ENCODE data around the gene CLK2. TPM values are rescaled to one million over a fixed set of nuclear protein-coding genes. Genes with fewer than 3 reads are reported as not detected.
A peak's percentile ranks its signal among the peaks of the same experiment; 100 is the strongest.

The CLK2 gene
- total RNA-seq, 1 experiment from 2014 or later = 72.6 TPM

DNA sequence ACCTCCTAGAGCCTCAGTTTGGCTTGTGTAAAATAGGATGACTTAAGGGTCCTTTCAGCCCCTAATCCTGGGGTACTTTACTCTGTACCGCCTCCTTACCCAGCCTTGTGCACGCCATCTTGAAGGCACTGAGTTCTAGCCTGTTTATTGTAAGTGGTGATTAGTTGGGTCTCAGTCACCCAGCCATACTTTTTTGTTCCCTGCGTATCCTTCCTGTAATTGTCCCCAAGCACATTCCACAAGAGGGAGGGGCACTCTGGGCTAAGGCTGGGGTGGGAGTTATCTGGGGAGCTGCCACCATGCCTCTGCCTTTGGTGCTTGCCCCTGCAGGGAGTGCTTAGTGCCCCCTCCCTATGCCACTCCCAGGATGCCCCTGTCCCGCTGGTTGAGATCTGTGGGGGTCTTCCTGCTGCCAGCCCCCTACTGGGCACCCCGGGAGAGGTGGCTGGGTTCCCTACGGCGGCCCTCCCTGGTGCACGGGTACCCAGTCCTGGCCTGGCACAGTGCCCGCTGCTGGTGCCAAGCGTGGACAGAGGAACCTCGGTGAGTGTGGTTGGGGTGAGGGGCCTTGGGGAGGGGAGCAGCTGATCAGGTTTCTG, 36.2 kb upstream of the CLK2 start:
- intact Hi-C loops (cut with micrococcal nuclease) = loop anchor here (5.0 kb wide), 1 partner anchor 57 kb away; no protein-coding TSS in a partner anchor
- H3K9me2 ChIP-seq (ENCODE audit: insufficient read depth) = no peaks in the 10 kb centered on the region
- BruUV-seq (replicated peaks) = no TSS peak
- peaks cover 8 to 26% of the 10 kb centered on the region in 2 experiments; a peak in 3 of 4 replicates for H3K4me1 ChIP-seq (ENCODE audit: control insufficient read depth in 1 of 2, insufficient read depth in 2 of 2, low read length in 2 of 2)
- H3K9me3 ChIP-seq (ENCODE audit: control insufficient read depth in 1 of 2, insufficient read depth in 1 of 2, low read depth in 1 of 2, low read length in 2 of 2) = no peaks in the 10 kb centered on the region
- H3K9ac ChIP-seq (ENCODE audit: low read length) = peak overlapping the region; percentile 96
- H3K27ac ChIP-seq (ENCODE audit: low read depth, low read length) = peak overlapping the region; percentile 88
- TF ChIP-seq EZH2phosphoT487 (IDR thresholded peaks at IDR 0.05; ENCODE audit: borderline replicate concordance) = no peak
- TF ChIP-seq SIN3A (IDR thresholded peaks at IDR 0.05; ENCODE audit: low read depth) = no peak
- TF ChIP-seq SRF (IDR thresholded peaks at IDR 0.05; ENCODE audit: low read depth) = no peak
- TF ChIP-seq RAD21 (IDR thresholded peaks at IDR 0.05; ENCODE audit: low read depth) = no peak
- no peak for TF ChIP-seq ZNF274 (IDR thresholded peaks at IDR 0.05; ENCODE audit: low read depth, low read length)
- TF ChIP-seq EZH2 (IDR thresholded peaks at IDR 0.05) = no peak
- TF ChIP-seq SP1 (IDR thresholded peaks at IDR 0.05; ENCODE audit: low read depth) = no peak
- no peak for TF ChIP-seq CBX3 (IDR thresholded peaks at IDR 0.05; ENCODE audit: low read depth)
- no peak for TF ChIP-seq POLR2A (IDR thresholded peaks at IDR 0.05; ENCODE audit: borderline replicate concordance, extremely low read depth, insufficient read depth, insufficient read length)
- TF ChIP-seq, protein P1, sequence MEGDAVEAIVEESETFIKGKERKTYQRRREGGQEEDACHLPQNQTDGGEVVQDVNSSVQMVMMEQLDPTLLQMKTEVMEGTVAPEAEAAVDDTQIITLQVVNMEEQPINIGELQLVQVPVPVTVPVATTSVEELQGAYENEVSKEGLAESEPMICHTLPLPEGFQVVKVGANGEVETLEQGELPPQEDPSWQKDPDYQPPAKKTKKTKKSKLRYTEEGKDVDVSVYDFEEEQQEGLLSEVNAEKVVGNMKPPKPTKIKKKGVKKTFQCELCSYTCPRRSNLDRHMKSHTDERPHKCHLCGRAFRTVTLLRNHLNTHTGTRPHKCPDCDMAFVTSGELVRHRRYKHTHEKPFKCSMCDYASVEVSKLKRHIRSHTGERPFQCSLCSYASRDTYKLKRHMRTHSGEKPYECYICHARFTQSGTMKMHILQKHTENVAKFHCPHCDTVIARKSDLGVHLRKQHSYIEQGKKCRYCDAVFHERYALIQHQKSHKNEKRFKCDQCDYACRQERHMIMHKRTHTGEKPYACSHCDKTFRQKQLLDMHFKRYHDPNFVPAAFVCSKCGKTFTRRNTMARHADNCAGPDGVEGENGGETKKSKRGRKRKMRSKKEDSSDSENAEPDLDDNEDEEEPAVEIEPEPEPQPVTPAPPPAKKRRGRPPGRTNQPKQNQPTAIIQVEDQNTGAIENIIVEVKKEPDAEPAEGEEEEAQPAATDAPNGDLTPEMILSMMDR (IDR thresholded peaks at IDR 0.05 in 2 of 3, conservative IDR thresholded peaks at IDR 0.05 in 1 of 3; ENCODE audit: borderline replicate concordance in 1 of 3, insufficient read depth in 1 of 3, low read depth in 2 of 3, low read length in 2 of 3) = no peak
- TF ChIP-seq YY1 (IDR thresholded peaks at IDR 0.05; ENCODE audit: extremely low read depth, insufficient replicate concordance, low read depth, low read length) = no peak
- no peak for TF ChIP-seq CEBPB (IDR thresholded peaks at IDR 0.05; ENCODE audit: low read depth)
- TF ChIP-seq, protein P2, sequence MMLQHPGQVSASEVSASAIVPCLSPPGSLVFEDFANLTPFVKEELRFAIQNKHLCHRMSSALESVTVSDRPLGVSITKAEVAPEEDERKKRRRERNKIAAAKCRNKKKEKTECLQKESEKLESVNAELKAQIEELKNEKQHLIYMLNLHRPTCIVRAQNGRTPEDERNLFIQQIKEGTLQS (IDR thresholded peaks at IDR 0.05) = no peak
- TF ChIP-seq ZBTB33 (IDR thresholded peaks at IDR 0.05; ENCODE audit: extremely low read depth, insufficient replicate concordance, low read length) = no peak
- no peak for TF ChIP-seq TCF7L2 (IDR thresholded peaks at IDR 0.05; ENCODE audit: borderline replicate concordance, extremely low read depth, insufficient read depth, insufficient read length)
- H2AFZ ChIP-seq (ENCODE audit: low read depth, low read length, poor library complexity, severe bottlenecking) = no peak overlapping the region
- POLR2A ChIA-PET = no interaction called here
- DNase-seq (ENCODE audit: low read depth, low spot score) = no peak
- peak; percentile 6; the same call in 1 of the 2 replicates for ATAC-seq
- no peaks in the 10 kb centered on the region for H4K20me1 ChIP-seq (ENCODE audit: insufficient read depth)
- H3K4me2 ChIP-seq (ENCODE audit: low read length) = peak overlapping the region; percentile 89
- H3K79me2 ChIP-seq (ENCODE audit: insufficient read depth, low read length) = peaks cover 47% of the 10 kb centered on the region
- peak overlapping the region; percentile 82 to 99 for H3K4me3 ChIP-seq (replicated peaks in 1 of 2; ENCODE audit: low read depth in 1 of 2, low read length in 2 of 2)
- no peaks in the 10 kb centered on the region for H3K27me3 ChIP-seq (ENCODE audit: insufficient read depth, low read length)
- peaks cover 0 to 17% of the 10 kb centered on the region in 2 experiments; a peak in 2 of 4 replicates for H3K36me3 ChIP-seq (ENCODE audit: control insufficient read depth in 1 of 2, insufficient read depth in 2 of 2, low read length in 2 of 2)
- CTCF ChIA-PET = no interaction called here
- RAD21 ChIA-PET (ENCODE audit: low non-redundant PET in 1 of 2, low total read pairs in 2 of 2, uncharacterized antibody in 2 of 2, unreplicated experiment in 2 of 2) = no interaction called here
